C4-2B (cell line): ENCODE data around the gene AQP12A.

Source experiments
- H3K27ac ChIP-seq: fragments of 450-650 bp; 2 replicates; pipeline ENCODE4 v1.5.1; 2017
- ZFX ChIP-seq: fragments of 450-650 bp; IDR thresholded peaks from 2 replicates; pipeline ENCODE4 v1.6.1; 2017
- TF ChIP-seq, protein P1 (sequence below): fragments of 450-650 bp; conservative IDR thresholded peaks from 2 replicates; pipeline ENCODE4 v1.5.1; 2017; ENCODE audit warnings: mild to moderate bottlenecking

Gene AQP12A

GRCh38 chr2:240705204-240705791, 13.6 kb downstream of the AQP12A start:
- no peak overlapping the region for H3K27ac ChIP-seq
- TF ChIP-seq, protein P1, sequence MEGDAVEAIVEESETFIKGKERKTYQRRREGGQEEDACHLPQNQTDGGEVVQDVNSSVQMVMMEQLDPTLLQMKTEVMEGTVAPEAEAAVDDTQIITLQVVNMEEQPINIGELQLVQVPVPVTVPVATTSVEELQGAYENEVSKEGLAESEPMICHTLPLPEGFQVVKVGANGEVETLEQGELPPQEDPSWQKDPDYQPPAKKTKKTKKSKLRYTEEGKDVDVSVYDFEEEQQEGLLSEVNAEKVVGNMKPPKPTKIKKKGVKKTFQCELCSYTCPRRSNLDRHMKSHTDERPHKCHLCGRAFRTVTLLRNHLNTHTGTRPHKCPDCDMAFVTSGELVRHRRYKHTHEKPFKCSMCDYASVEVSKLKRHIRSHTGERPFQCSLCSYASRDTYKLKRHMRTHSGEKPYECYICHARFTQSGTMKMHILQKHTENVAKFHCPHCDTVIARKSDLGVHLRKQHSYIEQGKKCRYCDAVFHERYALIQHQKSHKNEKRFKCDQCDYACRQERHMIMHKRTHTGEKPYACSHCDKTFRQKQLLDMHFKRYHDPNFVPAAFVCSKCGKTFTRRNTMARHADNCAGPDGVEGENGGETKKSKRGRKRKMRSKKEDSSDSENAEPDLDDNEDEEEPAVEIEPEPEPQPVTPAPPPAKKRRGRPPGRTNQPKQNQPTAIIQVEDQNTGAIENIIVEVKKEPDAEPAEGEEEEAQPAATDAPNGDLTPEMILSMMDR, result no peak
- TF ChIP-seq ZFX, result no peak

DNA sequence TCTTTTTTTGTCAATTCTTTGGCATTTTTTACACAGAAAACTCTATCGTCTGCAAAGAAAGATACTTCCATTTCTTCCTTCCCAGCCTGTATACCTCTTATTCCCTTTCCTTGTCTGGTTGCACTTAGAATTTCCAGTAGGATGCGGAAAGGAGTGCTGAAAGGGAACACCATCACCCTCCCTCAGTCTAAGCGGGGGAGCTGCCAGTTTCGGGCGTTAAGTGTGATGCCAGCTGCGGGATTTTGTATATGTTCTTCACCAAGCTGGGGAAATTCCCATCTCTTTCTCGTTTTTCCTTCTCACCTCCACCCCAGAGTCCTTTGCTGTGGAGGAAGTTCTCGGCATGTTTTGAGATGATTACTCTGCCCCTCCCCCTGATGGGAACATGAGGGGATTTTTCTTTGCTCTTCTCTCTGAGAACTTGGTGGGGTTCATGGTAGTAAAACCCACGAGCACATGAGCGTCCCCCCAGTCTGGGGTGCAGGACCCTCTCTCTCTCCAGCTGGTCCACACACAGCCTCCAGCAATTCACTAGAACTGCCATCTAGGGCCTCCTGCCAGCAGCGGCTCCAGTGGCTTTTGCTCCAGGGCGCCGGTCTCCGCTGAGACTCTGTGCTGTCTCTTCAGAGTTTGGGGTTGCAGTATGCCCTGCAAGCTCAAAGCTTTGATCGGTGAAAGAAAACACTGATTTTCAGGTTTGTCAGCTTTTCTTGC, 15.5 kb downstream of the AQP12A start:
- no peak overlapping the region for H3K27ac ChIP-seq
- no peak for TF ChIP-seq ZFX
- TF ChIP-seq, protein P1, result no peak

DNA sequence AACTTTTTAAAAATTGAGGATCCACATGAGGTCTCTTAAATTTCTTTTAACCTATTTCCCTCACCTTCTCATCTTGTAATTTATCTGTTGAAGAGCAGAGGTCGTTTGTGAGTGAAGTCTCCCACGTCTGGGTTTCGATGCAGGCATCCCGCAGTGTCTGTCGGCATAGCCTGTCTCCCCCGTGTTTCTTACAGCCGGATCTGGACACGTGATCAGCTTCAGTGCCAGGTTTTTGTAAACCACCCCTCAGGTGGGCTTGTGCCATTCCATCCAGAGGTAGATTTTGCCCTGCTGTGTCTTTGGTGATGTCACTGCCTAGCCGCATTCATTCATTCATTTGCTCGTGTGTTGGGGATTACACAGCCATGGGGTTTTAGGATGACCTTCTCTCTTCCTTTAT, 16.2 kb downstream of the AQP12A start:
- H3K27ac ChIP-seq, result no peak overlapping the region
- no peak for TF ChIP-seq ZFX
- TF ChIP-seq, protein P1, result no peak

GRCh38 chr2:240708457-240708856, 16.8 kb downstream of the AQP12A start:
- no peak overlapping the region for H3K27ac ChIP-seq
- TF ChIP-seq, protein P1, result no peak
- TF ChIP-seq ZFX, result no peak

GRCh38 chr2:240711296-240711695, 19.6 kb downstream of the AQP12A start:
- TF ChIP-seq, protein P1, result no peak
- TF ChIP-seq ZFX, result no peak
- no peak overlapping the region for H3K27ac ChIP-seq

- H3K27ac ChIP-seq, result no peak overlapping the region
- TF ChIP-seq, protein P1, result no peak
- no peak for TF ChIP-seq ZFX
Observed at GRCh38 chr2:240711701-240712100, 20.0 kb downstream of the AQP12A start.

GRCh38 chr2:240712121-240712520, 20.5 kb downstream of the AQP12A start:
- TF ChIP-seq ZFX, result no peak
- H3K27ac ChIP-seq, result no peak overlapping the region
